ENCODE measurements around the gene RPIA.
"Not testable (repeated sequence)": the region's sequence is repeated elsewhere in the genome, so short reads cannot be mapped to it uniquely, and the experiment has no call there.

The RPIA gene

DNA sequence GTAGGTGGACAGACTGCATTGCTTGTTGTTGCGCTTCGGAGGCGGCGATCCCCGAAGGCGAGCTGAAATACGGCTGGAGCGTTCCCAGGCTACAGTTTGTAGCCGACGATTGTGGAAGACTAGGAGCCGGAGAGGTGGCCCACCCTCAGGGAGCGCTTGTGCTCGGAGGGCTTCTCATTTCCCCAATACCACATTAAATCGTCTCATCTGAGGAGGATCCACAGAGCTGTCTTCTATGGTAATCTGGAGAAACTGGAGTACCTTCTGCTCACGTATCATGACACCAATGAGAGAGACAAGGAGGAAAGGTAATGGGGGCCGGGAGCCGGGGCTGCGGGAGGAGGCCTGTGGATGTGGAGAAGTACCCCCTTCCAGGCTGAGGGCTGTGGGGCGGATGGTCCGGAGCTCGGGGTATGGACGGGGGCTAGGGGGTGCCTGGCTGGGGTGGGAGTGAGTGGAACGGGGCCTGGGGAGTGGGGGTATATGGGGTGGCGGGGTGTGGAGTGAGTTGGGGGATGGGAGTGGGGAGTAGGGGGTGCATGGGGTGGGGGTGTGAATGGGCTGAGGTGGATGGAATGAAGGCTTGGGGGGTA lies 74.5 kb downstream of the RPIA start:
- H2BK120ac ChIP-seq (ENCODE audit: low read depth, low read length); H2BK15ac ChIP-seq (replicated peaks; ENCODE audit: low read depth); H2AK5ac ChIP-seq (ENCODE audit: low read length); H3K79me2 ChIP-seq (ENCODE audit: control insufficient read depth, insufficient read depth, low read length); H3K27ac ChIP-seq (ENCODE audit: low read depth, low read length); H3K4me1 ChIP-seq (ENCODE audit: control insufficient read depth, low read depth, low read length); H2BK5ac ChIP-seq (ENCODE audit: low read length); H3K4ac ChIP-seq (ENCODE audit: low read depth, low read length); H3K9ac ChIP-seq (ENCODE audit: low read length); H3K18ac ChIP-seq (ENCODE audit: low read length); H3K4me3 ChIP-seq (ENCODE audit: low read length); H4K5ac ChIP-seq (ENCODE audit: low read length); H3K27me3 ChIP-seq (ENCODE audit: insufficient read depth, low read length, poor library complexity); H4K8ac ChIP-seq (ENCODE audit: low read depth, low read length); H3K23ac ChIP-seq (ENCODE audit: low read length); H3K36me3 ChIP-seq (ENCODE audit: control insufficient read depth, insufficient read depth, low read length); DNase-seq; H3K79me1 ChIP-seq (ENCODE audit: low read length): not testable (repeated sequence)
- Histone ChIP-seq H3K4me2 (ENCODE audit: low read length) (peak overlapping the region; percentile 53), H3K56ac (ENCODE audit: low read length) (peak overlapping the region; percentile 44)
- WGBS (ENCODE audit: extremely low coverage, insufficient coverage, low lambda C conversion rate) = no CpG with 5 or more reads among the region's 24 CpGs

GRCh38 chr2:88770016-88770415 lies 78.5 kb downstream of the RPIA start:
- no peak overlapping the region for H3K4me3 ChIP-seq (ENCODE audit: low read length)
- no peaks in the 10 kb centered on the region for H3K36me3 ChIP-seq (ENCODE audit: control insufficient read depth, insufficient read depth, low read length)
- no peaks in the 10 kb centered on the region for H3K79me1 ChIP-seq (ENCODE audit: low read length)
- H3K27ac ChIP-seq (ENCODE audit: low read depth, low read length) = no peak overlapping the region
- H4K5ac ChIP-seq (ENCODE audit: low read length) = no peak overlapping the region
- no peak for DNase-seq
- no peak overlapping the region for H2BK5ac ChIP-seq (ENCODE audit: low read length)
- no peak overlapping the region for H2BK15ac ChIP-seq (replicated peaks; ENCODE audit: low read depth)
- no peak overlapping the region for H2AK5ac ChIP-seq (ENCODE audit: low read length)
- no CpG with 5 or more reads among the region's 4 CpGs for WGBS (ENCODE audit: extremely low coverage, insufficient coverage, low lambda C conversion rate)
- H3K4ac ChIP-seq (ENCODE audit: low read depth, low read length) = no peak overlapping the region
- no peak overlapping the region for H3K9ac ChIP-seq (ENCODE audit: low read length)
- no peaks in the 10 kb centered on the region for H3K27me3 ChIP-seq (ENCODE audit: insufficient read depth, low read length, poor library complexity)
- H3K4me2 ChIP-seq (ENCODE audit: low read length) = no peak overlapping the region
- no peak overlapping the region for H3K18ac ChIP-seq (ENCODE audit: low read length)
- no peak overlapping the region for H3K23ac ChIP-seq (ENCODE audit: low read length)
- no peak overlapping the region for H4K8ac ChIP-seq (ENCODE audit: low read depth, low read length)
- H3K56ac ChIP-seq (ENCODE audit: low read length) = no peak overlapping the region
- no peaks in the 10 kb centered on the region for H3K4me1 ChIP-seq (ENCODE audit: control insufficient read depth, low read depth, low read length)
- no peaks in the 10 kb centered on the region for H3K79me2 ChIP-seq (ENCODE audit: control insufficient read depth, insufficient read depth, low read length)
- no peak overlapping the region for H2BK120ac ChIP-seq (ENCODE audit: low read depth, low read length)

DNA sequence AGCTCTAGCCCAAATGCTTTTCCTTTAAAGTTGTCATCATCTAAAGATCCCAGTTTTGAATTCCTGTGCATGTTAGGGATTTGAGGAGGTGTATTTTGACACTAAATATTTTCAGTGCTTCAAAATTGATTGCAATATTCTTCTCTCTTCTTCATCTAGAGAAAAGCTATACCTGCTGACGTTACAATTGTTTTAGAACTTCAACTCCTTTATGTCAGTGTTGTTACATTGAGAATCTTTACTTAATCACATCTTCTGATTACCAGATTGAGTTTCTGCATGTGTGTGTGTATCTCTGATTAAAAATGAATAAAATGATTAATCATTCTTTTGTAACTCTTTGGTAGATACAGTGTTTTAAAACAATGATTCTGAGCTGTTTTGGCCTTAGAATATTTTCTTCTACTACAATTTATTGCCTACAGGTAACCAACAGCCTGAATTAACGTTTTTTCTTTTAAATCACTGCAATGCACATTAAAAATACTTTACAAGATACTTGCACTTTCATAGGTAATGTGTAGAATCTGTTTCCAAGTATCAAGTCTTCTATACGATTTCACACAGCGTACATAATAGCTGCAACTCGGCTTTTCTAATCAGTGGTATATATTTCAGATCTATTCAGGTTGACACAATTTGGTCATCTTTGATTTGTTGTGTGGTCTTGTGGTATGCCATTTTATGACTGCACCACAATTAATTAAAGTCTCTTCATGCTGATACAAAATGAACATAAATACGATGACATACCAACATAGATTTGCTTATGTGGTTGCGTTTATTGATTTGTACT lies 82.0 kb downstream of the RPIA start:
- not testable (repeated sequence) for H2BK5ac ChIP-seq (ENCODE audit: low read length); H4K5ac ChIP-seq (ENCODE audit: low read length); H2BK15ac ChIP-seq (replicated peaks; ENCODE audit: low read depth); DNase-seq; H3K79me1 ChIP-seq (ENCODE audit: low read length); H3K79me2 ChIP-seq (ENCODE audit: control insufficient read depth, insufficient read depth, low read length); H3K9ac ChIP-seq (ENCODE audit: low read length); H4K8ac ChIP-seq (ENCODE audit: low read depth, low read length); H3K23ac ChIP-seq (ENCODE audit: low read length); H2AK5ac ChIP-seq (ENCODE audit: low read length); H3K4ac ChIP-seq (ENCODE audit: low read depth, low read length); H3K27me3 ChIP-seq (ENCODE audit: insufficient read depth, low read length, poor library complexity); H3K56ac ChIP-seq (ENCODE audit: low read length); H3K27ac ChIP-seq (ENCODE audit: low read depth, low read length); H3K18ac ChIP-seq (ENCODE audit: low read length); H2BK120ac ChIP-seq (ENCODE audit: low read depth, low read length); H3K4me1 ChIP-seq (ENCODE audit: control insufficient read depth, low read depth, low read length); H3K36me3 ChIP-seq (ENCODE audit: control insufficient read depth, insufficient read depth, low read length); H3K4me2 ChIP-seq (ENCODE audit: low read length); H3K4me3 ChIP-seq (ENCODE audit: low read length)
- no CpG with 5 or more reads among the region's 7 CpGs for WGBS (ENCODE audit: extremely low coverage, insufficient coverage, low lambda C conversion rate)

- not testable (repeated sequence) for H3K36me3 ChIP-seq (ENCODE audit: control insufficient read depth, insufficient read depth, low read length); H3K18ac ChIP-seq (ENCODE audit: low read length); H3K4me3 ChIP-seq (ENCODE audit: low read length); H3K4ac ChIP-seq (ENCODE audit: low read depth, low read length); H3K27ac ChIP-seq (ENCODE audit: low read depth, low read length); H3K27me3 ChIP-seq (ENCODE audit: insufficient read depth, low read length, poor library complexity); H3K9ac ChIP-seq (ENCODE audit: low read length); H3K79me2 ChIP-seq (ENCODE audit: control insufficient read depth, insufficient read depth, low read length); H2BK120ac ChIP-seq (ENCODE audit: low read depth, low read length); H2AK5ac ChIP-seq (ENCODE audit: low read length); H2BK5ac ChIP-seq (ENCODE audit: low read length); H3K56ac ChIP-seq (ENCODE audit: low read length); H2BK15ac ChIP-seq (replicated peaks; ENCODE audit: low read depth); H4K5ac ChIP-seq (ENCODE audit: low read length); H3K4me2 ChIP-seq (ENCODE audit: low read length); H3K23ac ChIP-seq (ENCODE audit: low read length); H4K8ac ChIP-seq (ENCODE audit: low read depth, low read length); DNase-seq; H3K79me1 ChIP-seq (ENCODE audit: low read length); H3K4me1 ChIP-seq (ENCODE audit: control insufficient read depth, low read depth, low read length)
- no CpG with 5 or more reads among the region's 2 CpGs for WGBS (ENCODE audit: extremely low coverage, insufficient coverage, low lambda C conversion rate)
Measured at GRCh38 chr2:88789213-88789612, 97.7 kb downstream of the RPIA start.

DNA sequence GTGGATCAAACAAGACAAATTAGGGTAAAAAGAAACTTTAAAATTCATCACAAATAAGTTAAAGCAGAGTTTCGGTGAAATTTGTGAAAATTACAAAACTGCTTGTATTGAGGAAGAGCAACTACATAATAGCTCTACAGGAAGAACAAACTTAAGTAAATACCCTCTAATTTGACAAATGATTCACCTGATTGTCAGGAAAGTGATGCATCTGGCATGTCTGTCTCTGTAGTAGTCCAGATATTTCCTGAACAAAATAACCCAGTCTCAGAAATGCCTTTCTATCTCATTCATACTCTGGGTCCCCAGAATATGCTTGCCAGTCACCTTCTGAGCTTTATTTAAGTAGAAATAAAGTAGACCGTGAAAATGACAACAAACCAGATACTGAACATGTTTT lies 104.5 kb downstream of the RPIA start:
- not testable (repeated sequence) for H3K4me3 ChIP-seq (ENCODE audit: low read length); H3K56ac ChIP-seq (ENCODE audit: low read length); H3K27ac ChIP-seq (ENCODE audit: low read depth, low read length); H2BK15ac ChIP-seq (replicated peaks; ENCODE audit: low read depth); H3K18ac ChIP-seq (ENCODE audit: low read length); H3K79me2 ChIP-seq (ENCODE audit: control insufficient read depth, insufficient read depth, low read length); H2BK120ac ChIP-seq (ENCODE audit: low read depth, low read length); H3K4me2 ChIP-seq (ENCODE audit: low read length); H3K4me1 ChIP-seq (ENCODE audit: control insufficient read depth, low read depth, low read length); H3K79me1 ChIP-seq (ENCODE audit: low read length); H3K4ac ChIP-seq (ENCODE audit: low read depth, low read length); DNase-seq; H3K9ac ChIP-seq (ENCODE audit: low read length); H3K27me3 ChIP-seq (ENCODE audit: insufficient read depth, low read length, poor library complexity); H2BK5ac ChIP-seq (ENCODE audit: low read length); H2AK5ac ChIP-seq (ENCODE audit: low read length); H4K5ac ChIP-seq (ENCODE audit: low read length); H4K8ac ChIP-seq (ENCODE audit: low read depth, low read length); H3K23ac ChIP-seq (ENCODE audit: low read length); H3K36me3 ChIP-seq (ENCODE audit: control insufficient read depth, insufficient read depth, low read length)
- no CpG with 5 or more reads among the region's 2 CpGs for WGBS (ENCODE audit: extremely low coverage, insufficient coverage, low lambda C conversion rate)

DNA sequence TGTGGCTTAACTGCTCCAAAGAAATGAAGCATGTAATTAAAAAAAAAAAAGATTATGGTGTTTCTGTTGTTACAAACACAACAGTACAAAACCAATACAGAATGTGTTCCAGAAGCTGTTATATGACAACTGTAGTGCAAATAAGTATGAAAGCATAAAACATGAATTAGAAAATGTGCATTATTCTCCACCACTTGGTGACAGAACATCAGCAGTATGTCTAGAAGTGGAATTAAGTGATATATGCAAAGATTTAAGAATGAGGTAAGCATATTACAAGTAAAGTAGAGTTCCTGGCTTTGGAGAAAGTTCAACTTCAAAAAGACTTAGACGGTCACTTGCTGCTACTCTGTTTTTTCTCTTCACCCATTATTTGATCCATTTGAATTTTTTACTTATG lies 105.0 kb downstream of the RPIA start:
- not testable (repeated sequence) for H3K27ac ChIP-seq (ENCODE audit: low read depth, low read length); H3K4me2 ChIP-seq (ENCODE audit: low read length); H3K9ac ChIP-seq (ENCODE audit: low read length); H2BK5ac ChIP-seq (ENCODE audit: low read length); H3K4me3 ChIP-seq (ENCODE audit: low read length); H3K27me3 ChIP-seq (ENCODE audit: insufficient read depth, low read length, poor library complexity); H3K23ac ChIP-seq (ENCODE audit: low read length); H2BK15ac ChIP-seq (replicated peaks; ENCODE audit: low read depth); H2AK5ac ChIP-seq (ENCODE audit: low read length); H3K4ac ChIP-seq (ENCODE audit: low read depth, low read length); H4K5ac ChIP-seq (ENCODE audit: low read length); H3K79me2 ChIP-seq (ENCODE audit: control insufficient read depth, insufficient read depth, low read length); H3K36me3 ChIP-seq (ENCODE audit: control insufficient read depth, insufficient read depth, low read length); H3K79me1 ChIP-seq (ENCODE audit: low read length); H3K56ac ChIP-seq (ENCODE audit: low read length); H3K18ac ChIP-seq (ENCODE audit: low read length); H4K8ac ChIP-seq (ENCODE audit: low read depth, low read length); DNase-seq; H3K4me1 ChIP-seq (ENCODE audit: control insufficient read depth, low read depth, low read length); H2BK120ac ChIP-seq (ENCODE audit: low read depth, low read length)
- WGBS (ENCODE audit: extremely low coverage, insufficient coverage, low lambda C conversion rate) = no CpG with 5 or more reads among the region's 1 CpG
